ENCODE measurements around the gene STRN3.

- TF ChIP-seq CTCF (IDR thresholded peaks at IDR 0.05; ENCODE audit: low read length) (no peak), EZH2 (IDR thresholded peaks at IDR 0.05; ENCODE audit: borderline replicate concordance, low read length) (no peak)
These were observed 31.7 kb upstream of the STRN3 start for GRCh38 chr14:31057701-31058364.

Data from OCI-LY1 (cell line).